ENCODE results near the gene ZNF557. TPM values are rescaled to one million over a fixed set of nuclear protein-coding genes. Genes with fewer than 3 reads are reported as not detected.

The ZNF557 gene
- total RNA-seq, 2 experiments from 2014 or later = 16.5 to 16.7 TPM

DNA sequence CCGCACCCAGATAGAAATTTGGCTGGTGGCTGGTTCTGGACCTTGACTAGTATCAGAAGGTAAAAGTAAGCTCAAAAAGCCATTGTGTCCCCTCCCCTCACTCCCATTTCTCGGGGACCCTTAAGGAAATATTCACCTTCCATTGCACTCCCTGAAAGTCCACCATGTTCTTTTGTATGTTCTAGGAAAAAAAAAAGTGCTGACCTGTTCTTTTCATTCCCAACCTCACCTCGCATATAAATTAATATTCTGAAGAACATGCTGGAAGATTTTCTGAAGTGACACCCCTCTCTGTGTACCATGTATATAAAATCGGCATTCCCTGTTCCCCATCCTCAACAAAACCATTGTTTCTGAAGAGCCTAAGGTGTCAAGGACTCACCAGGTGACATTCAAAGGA is 43.2 kb downstream of the ZNF557 start:
- POLR2A ChIA-PET = no interaction called here
- H3K27ac Mint-ChIP-seq = no peak overlapping the region
- H3K36me3 Mint-ChIP-seq (ENCODE audit: low read depth) = no peaks in the 10 kb centered on the region
- H3K4me1 Mint-ChIP-seq (ENCODE audit: low read depth) = no peaks in the 10 kb centered on the region
- DNase-seq (no peak), ATAC-seq (no peak)
- H3K27me3 Mint-ChIP-seq (ENCODE audit: low read depth) = peaks cover 3% of the 10 kb centered on the region
- H3K4me3 Mint-ChIP-seq = no peak overlapping the region
- CTCF ChIA-PET = interaction anchor here (1.8 kb wide), 1 partner anchor 10 kb away, joined by 4 read pairs; no protein-coding TSS in a partner anchor
- H3K9me3 Mint-ChIP-seq (ENCODE audit: insufficient read depth) = peaks cover 4% of the 10 kb centered on the region

DNA sequence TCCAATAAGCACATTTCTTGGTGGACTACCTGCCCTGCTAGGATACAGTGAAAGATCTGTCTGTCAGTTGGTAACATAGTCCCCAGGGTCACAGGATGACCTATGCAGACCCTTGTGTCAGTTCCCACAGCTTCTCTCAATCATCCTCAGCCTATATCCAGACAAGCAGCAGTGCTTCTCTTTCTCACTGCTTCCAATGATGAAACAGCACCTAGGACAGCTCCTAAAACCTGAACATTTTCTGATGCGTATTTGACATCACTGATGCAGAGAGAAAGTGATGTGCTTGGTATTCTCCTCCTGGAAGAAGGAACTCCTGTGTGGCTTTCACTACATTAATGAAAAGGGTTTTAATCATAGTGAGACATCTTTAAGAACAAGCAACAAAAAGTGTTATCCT is 43.7 kb downstream of the ZNF557 start:
- Mint-ChIP-seq H3K4me3 (no peak overlapping the region), H3K27ac (no peak overlapping the region), H3K9me3 (ENCODE audit: insufficient read depth) (peaks cover 4% of the 10 kb centered on the region), H3K27me3 (ENCODE audit: low read depth) (peaks cover 3% of the 10 kb centered on the region), H3K4me1 (ENCODE audit: low read depth) (no peaks in the 10 kb centered on the region), H3K36me3 (ENCODE audit: low read depth) (no peaks in the 10 kb centered on the region)
- ChIA-PET CTCF (interaction anchor here (1.8 kb wide), 1 partner anchor 11 kb away, joined by 4 read pairs; no protein-coding TSS in a partner anchor), POLR2A (no interaction called here)
- no peak for DNase-seq
- ATAC-seq = no peak

- DNase-seq (no peak), ATAC-seq (no peak)
- Mint-ChIP-seq H3K27ac (no peak overlapping the region), H3K4me3 (no peak overlapping the region), H3K27me3 (ENCODE audit: low read depth) (peaks cover 3% of the 10 kb centered on the region), H3K36me3 (ENCODE audit: low read depth) (no peaks in the 10 kb centered on the region), H3K4me1 (ENCODE audit: low read depth) (no peaks in the 10 kb centered on the region), H3K9me3 (ENCODE audit: insufficient read depth) (peaks cover 4% of the 10 kb centered on the region)
- ChIA-PET POLR2A (no interaction called here), CTCF (no interaction called here)
Measured at GRCh38 chr19:7115721-7116120, 46.2 kb downstream of the ZNF557 start.

GRCh38 chr19:7117248-7117647 is 47.7 kb downstream of the ZNF557 start:
- Mint-ChIP-seq H3K9me3 (ENCODE audit: insufficient read depth) (peaks cover 4% of the 10 kb centered on the region), H3K4me3 (no peak overlapping the region), H3K27ac (no peak overlapping the region), H3K4me1 (ENCODE audit: low read depth) (no peaks in the 10 kb centered on the region), H3K27me3 (ENCODE audit: low read depth) (peaks cover 3% of the 10 kb centered on the region), H3K36me3 (ENCODE audit: low read depth) (no peaks in the 10 kb centered on the region)
- ChIA-PET CTCF (interaction anchor here (0.6 kb wide), 1 partner anchor 15 kb away, joined by 3 read pairs; no protein-coding TSS in a partner anchor), POLR2A (no interaction called here)
- DNase-seq (no peak), ATAC-seq (no peak)

GRCh38 chr19:7119582-7119981 is 50.1 kb downstream of the ZNF557 start:
- POLR2A ChIA-PET = no interaction called here
- CTCF ChIA-PET = no interaction called here
- no peak overlapping the region for H3K27ac Mint-ChIP-seq

DNA sequence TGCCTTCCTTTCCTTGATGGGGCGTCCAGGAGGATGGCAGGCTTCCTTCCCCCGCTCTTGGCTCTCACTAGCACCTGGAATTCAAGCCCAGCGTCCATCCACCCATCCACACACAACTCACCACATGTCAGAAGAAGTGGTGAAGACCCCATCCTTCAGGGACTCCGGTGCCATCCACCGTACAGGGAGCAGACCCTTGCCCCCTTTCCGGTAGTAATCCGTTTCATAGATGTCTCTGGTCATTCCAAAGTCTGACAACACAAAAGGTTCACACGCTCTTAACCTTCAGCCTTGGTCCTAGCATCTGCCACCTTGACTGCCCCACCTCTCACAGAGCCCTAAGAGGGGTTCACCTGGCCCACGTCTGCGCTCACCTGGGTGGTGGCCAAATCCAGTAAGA is 51.0 kb downstream of the ZNF557 start:
- H3K9me3 Mint-ChIP-seq (ENCODE audit: insufficient read depth) = no peaks in the 10 kb centered on the region
- ChIA-PET CTCF (no interaction called here), POLR2A (no interaction called here)
- ATAC-seq = no peak
- no peak for DNase-seq
- no peaks in the 10 kb centered on the region for H3K27me3 Mint-ChIP-seq (ENCODE audit: low read depth)
- H3K4me3 Mint-ChIP-seq = no peak overlapping the region
- no peak overlapping the region for H3K27ac Mint-ChIP-seq
- no peaks in the 10 kb centered on the region for H3K4me1 Mint-ChIP-seq (ENCODE audit: low read depth)
- no peaks in the 10 kb centered on the region for H3K36me3 Mint-ChIP-seq (ENCODE audit: low read depth)

More at GRCh38 chr19:7119582-7119981, 50.1 kb downstream of the ZNF557 start:
- no peaks in the 10 kb centered on the region for H3K4me1 Mint-ChIP-seq (ENCODE audit: low read depth)
- ATAC-seq (no peak), DNase-seq (no peak)
- no peaks in the 10 kb centered on the region for H3K9me3 Mint-ChIP-seq (ENCODE audit: insufficient read depth)
- H3K27me3 Mint-ChIP-seq (ENCODE audit: low read depth) = no peaks in the 10 kb centered on the region
- H3K4me3 Mint-ChIP-seq = no peak overlapping the region
- H3K36me3 Mint-ChIP-seq (ENCODE audit: low read depth) = no peaks in the 10 kb centered on the region

DNA sequence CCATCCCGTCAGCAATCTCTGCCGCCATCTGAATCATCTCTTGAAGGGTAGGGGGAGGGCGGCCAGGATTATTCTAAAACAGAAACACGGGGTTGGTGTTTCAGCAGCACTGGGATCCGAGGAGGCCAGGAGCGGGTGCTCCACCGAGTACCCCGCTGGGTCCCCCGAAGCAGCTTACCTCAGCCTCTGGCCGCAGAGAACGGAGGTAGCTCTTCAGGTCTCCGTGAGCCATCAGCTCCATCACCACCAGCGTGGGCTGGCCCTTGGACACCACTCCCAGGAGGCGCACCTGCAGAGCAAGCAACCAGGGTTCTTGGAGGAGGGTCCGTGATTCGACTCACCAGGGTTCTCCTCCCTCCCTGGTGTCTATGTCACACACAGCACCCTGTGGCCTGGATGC is 53.2 kb downstream of the ZNF557 start:
- H3K36me3 Mint-ChIP-seq (ENCODE audit: low read depth) = no peaks in the 10 kb centered on the region
- H3K4me1 Mint-ChIP-seq (ENCODE audit: low read depth) = no peaks in the 10 kb centered on the region
- H3K27me3 Mint-ChIP-seq (ENCODE audit: low read depth) = no peaks in the 10 kb centered on the region
- ATAC-seq (no peak), DNase-seq (no peak)
- H3K4me3 Mint-ChIP-seq = no peak overlapping the region
- ChIA-PET CTCF (no interaction called here), POLR2A (no interaction called here)
- H3K27ac Mint-ChIP-seq = no peak overlapping the region
- no peaks in the 10 kb centered on the region for H3K9me3 Mint-ChIP-seq (ENCODE audit: insufficient read depth)

GRCh38 chr19:7124782-7125181 is 55.3 kb downstream of the ZNF557 start:
- Mint-ChIP-seq H3K27ac (no peak overlapping the region), H3K4me1 (ENCODE audit: low read depth) (no peaks in the 10 kb centered on the region), H3K9me3 (ENCODE audit: insufficient read depth) (no peaks in the 10 kb centered on the region), H3K27me3 (ENCODE audit: low read depth) (no peaks in the 10 kb centered on the region), H3K36me3 (ENCODE audit: low read depth) (no peaks in the 10 kb centered on the region), H3K4me3 (no peak overlapping the region)
- no peak for DNase-seq
- ATAC-seq = no peak
- CTCF ChIA-PET = no interaction called here
- POLR2A ChIA-PET = no interaction called here

GRCh38 chr19:7125221-7125620 is 55.7 kb downstream of the ZNF557 start:
- Mint-ChIP-seq H3K36me3 (ENCODE audit: low read depth) (no peaks in the 10 kb centered on the region), H3K27ac (no peak overlapping the region), H3K4me3 (no peak overlapping the region), H3K4me1 (ENCODE audit: low read depth) (no peaks in the 10 kb centered on the region), H3K27me3 (ENCODE audit: low read depth) (no peaks in the 10 kb centered on the region), H3K9me3 (ENCODE audit: insufficient read depth) (no peaks in the 10 kb centered on the region)
- DNase-seq (no peak), ATAC-seq (no peak)
- ChIA-PET POLR2A (no interaction called here), CTCF (no interaction called here)

DNA sequence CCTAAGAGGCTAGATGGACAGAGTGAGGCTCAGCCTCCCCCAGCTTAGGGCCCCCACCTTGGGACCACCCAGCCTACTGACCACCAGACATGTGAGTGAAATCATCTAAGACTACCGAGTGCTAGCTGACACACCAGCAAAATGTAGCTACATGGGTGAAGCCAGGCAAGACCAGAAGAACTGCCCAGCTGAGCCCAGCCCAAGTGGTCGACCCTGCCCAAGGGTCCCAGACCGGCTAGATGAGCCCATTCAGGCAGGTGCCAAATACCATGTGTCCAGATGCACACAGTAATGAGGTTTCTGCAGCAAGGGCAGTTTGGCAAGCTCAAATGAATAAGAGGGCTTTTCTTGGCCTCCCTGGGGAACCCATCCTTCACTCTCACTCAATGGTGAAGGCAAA is 56.6 kb downstream of the ZNF557 start:
- Mint-ChIP-seq H3K27ac (no peak overlapping the region), H3K9me3 (ENCODE audit: insufficient read depth) (no peaks in the 10 kb centered on the region), H3K36me3 (ENCODE audit: low read depth) (no peaks in the 10 kb centered on the region), H3K27me3 (ENCODE audit: low read depth) (no peaks in the 10 kb centered on the region), H3K4me1 (ENCODE audit: low read depth) (no peaks in the 10 kb centered on the region), H3K4me3 (no peak overlapping the region)
- ChIA-PET POLR2A (no interaction called here), CTCF (interaction anchor here (1.2 to 1.3 kb wide), 2 partner anchors 22 to 24 kb away, joined by 3 read pairs; no protein-coding TSS in a partner anchor)
- DNase-seq (no peak), ATAC-seq (no peak)

DNA sequence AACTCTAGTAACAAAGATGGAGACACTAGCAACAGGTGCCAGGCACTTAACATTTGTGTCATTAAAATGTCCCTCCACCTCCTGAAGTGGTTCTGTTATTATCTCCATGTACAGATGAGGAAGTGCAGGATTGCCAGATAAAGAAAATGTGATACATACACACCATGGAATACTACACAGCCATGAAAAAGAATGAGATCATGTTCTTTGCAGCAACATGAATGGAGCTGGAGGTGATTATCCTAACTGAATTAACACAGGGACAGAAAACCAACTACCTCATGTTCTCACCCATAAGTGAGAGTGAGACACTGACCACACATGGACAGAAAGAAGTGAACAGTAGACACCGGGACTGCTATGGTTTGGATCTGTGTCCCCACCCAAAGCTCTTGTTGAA is 60.5 kb downstream of the ZNF557 start:
- ChIA-PET POLR2A (no interaction called here), CTCF (no interaction called here)
- no peak for DNase-seq
- Mint-ChIP-seq H3K4me3 (no peak overlapping the region), H3K27me3 (ENCODE audit: low read depth) (no peaks in the 10 kb centered on the region), H3K27ac (no peak overlapping the region), H3K36me3 (ENCODE audit: low read depth) (no peaks in the 10 kb centered on the region), H3K4me1 (ENCODE audit: low read depth) (no peaks in the 10 kb centered on the region), H3K9me3 (ENCODE audit: insufficient read depth) (no peaks in the 10 kb centered on the region)
- ATAC-seq = no peak

DNA sequence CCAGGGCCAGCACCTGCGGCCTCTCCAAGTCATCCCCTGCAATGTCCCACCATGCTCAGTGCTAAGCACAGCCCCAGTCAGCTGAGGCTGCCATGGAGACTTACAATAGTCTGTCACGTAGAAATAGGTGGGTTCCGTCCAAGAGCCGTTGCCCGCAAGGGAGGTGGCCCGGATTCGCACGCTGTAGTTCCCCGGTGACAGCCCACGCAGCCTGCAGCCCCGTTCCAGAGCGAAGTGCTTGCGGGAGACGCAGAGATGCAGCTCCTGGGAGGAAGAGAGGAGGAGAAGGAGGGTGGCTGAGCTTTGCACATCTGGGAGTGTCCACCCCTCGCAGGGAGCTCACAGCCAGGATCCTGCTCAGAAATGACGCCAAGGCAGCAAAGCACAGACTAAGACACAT is 62.6 kb downstream of the ZNF557 start:
- no peak overlapping the region for H3K4me3 Mint-ChIP-seq
- H3K9me3 Mint-ChIP-seq (ENCODE audit: insufficient read depth) = no peaks in the 10 kb centered on the region
- H3K36me3 Mint-ChIP-seq (ENCODE audit: low read depth) = no peaks in the 10 kb centered on the region
- no peaks in the 10 kb centered on the region for H3K4me1 Mint-ChIP-seq (ENCODE audit: low read depth)
- ATAC-seq (no peak), DNase-seq (no peak)
- no peak overlapping the region for H3K27ac Mint-ChIP-seq
- ChIA-PET CTCF (no interaction called here), POLR2A (no interaction called here)
- no peaks in the 10 kb centered on the region for H3K27me3 Mint-ChIP-seq (ENCODE audit: low read depth)

DNA sequence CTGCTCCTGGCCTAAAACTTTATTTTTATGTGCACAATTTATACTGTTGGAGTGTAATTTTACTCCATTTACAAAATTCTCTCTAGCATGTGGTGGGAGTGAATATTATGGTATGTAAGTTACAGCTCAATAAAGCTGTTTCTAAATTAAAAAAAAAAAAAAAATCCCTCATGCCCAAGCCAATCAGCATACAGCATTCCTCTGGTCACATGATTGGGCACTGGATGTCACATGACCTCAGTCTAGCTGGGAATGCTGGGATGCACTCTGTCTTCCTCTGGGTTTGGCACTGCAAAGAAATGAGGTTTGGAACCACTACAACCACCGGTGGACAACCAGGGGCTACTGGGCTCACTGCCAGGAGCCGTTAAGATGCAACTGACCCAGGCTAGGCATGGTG is 67.6 kb downstream of the ZNF557 start:
- H3K27ac Mint-ChIP-seq = no peak overlapping the region
- POLR2A ChIA-PET = no interaction called here
- no peaks in the 10 kb centered on the region for H3K4me1 Mint-ChIP-seq (ENCODE audit: low read depth)
- CTCF ChIA-PET = no interaction called here
- H3K9me3 Mint-ChIP-seq (ENCODE audit: insufficient read depth) = peaks cover 9% of the 10 kb centered on the region
- H3K27me3 Mint-ChIP-seq (ENCODE audit: low read depth) = no peaks in the 10 kb centered on the region
- no peaks in the 10 kb centered on the region for H3K36me3 Mint-ChIP-seq (ENCODE audit: low read depth)
- no peak overlapping the region for H3K4me3 Mint-ChIP-seq
- ATAC-seq (no peak), DNase-seq (no peak)

All from activated CD8-positive, alpha-beta T cell treated with anti-CD3 and anti-CD28 coated beads, Interleukin-2, amount 10 ng/mL, durations not matched to agents 7 days and 5 days (primary cell).